ENCODE data around the gene TBC1D22A.

Gene TBC1D22A

DNA sequence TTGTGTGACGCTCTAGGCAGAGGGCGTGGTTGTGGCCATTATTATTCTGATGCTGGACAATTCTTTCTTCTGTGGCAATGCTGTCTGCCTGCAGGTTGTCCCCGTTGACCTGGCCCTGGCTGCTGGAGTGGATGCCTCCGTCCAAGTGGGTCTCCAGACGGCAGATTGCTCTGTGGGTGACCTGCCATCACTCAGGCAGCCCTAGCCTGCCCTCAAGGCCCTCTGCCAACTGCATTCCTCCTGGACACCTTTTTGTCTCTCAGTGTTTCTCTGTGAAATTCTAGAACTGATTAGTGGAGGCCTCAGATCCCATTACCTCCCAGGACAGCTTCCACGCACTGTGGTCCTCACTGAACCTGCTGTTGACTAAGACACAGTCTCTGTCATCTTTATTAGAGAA, 86.7 kb downstream of the TBC1D22A start:
- H3K4me3 ChIP-seq (ENCODE audit: low read depth, low read length) = no peak overlapping the region
- no peak for DNase-seq (ENCODE audit: low read depth)
- TF ChIP-seq CTCF (IDR thresholded peaks at IDR 0.05; ENCODE audit: control insufficient read depth, extremely low read depth, insufficient read depth) = no peak

GRCh38 chr22:46849951-46850350, 87.5 kb downstream of the TBC1D22A start:
- no peak overlapping the region for H3K4me3 ChIP-seq (ENCODE audit: low read depth, low read length)
- no peak for TF ChIP-seq CTCF (IDR thresholded peaks at IDR 0.05; ENCODE audit: control insufficient read depth, extremely low read depth, insufficient read depth)
- DNase-seq (ENCODE audit: low read depth) = no peak

DNA sequence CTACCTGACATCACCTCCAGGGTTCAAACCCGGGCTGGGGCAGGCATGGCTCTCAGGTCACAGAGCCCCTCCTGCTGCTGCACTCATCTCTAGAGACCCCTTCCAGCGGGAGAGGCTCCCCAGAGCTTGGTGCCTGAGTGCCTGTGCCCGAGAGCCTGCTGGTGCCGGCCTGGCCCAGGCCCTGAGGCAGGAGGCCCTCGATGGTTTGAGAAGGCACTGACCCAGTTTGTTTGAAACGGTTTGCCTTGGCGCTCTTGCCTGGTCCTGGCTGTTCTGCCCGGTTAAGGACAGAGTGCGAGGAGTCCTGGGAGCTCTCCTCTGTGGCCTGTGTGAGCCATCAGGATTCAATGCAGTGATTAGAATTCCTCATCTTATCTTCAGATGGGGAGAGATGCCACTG, 88.9 kb downstream of the TBC1D22A start:
- DNase-seq (ENCODE audit: low read depth) = no peak
- H3K4me3 ChIP-seq (ENCODE audit: low read depth, low read length) = no peak overlapping the region
- TF ChIP-seq CTCF (IDR thresholded peaks at IDR 0.05; ENCODE audit: control insufficient read depth, extremely low read depth, insufficient read depth) = no peak

DNA sequence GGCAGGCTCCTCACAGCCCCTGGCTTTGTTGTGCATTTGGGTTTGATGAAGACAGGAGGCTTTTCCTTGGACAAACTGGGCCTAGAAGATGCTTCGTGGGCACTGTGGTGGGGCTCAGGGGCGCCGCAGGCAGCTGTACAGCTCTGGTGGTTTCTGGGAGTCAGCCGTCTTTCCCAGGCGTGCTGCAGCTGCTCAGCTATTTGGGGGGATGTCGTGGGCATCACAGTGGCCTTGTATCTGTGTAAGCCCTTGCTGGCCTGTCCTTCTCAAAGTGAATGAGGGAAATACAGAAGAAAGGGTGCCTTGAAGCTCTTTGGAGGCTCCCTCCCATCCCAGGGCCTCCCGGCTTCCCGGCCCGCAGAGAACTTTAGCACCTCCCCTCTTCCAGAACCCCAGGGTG, 89.5 kb downstream of the TBC1D22A start:
- no peak overlapping the region for H3K4me3 ChIP-seq (ENCODE audit: low read depth, low read length)
- no peak for DNase-seq (ENCODE audit: low read depth)
- no peak for TF ChIP-seq CTCF (IDR thresholded peaks at IDR 0.05; ENCODE audit: control insufficient read depth, extremely low read depth, insufficient read depth)

GRCh38 chr22:46852771-46853170, 90.3 kb downstream of the TBC1D22A start:
- no peak for TF ChIP-seq CTCF (IDR thresholded peaks at IDR 0.05; ENCODE audit: control insufficient read depth, extremely low read depth, insufficient read depth)
- H3K4me3 ChIP-seq (ENCODE audit: low read depth, low read length) = no peak overlapping the region
- DNase-seq (ENCODE audit: low read depth) = no peak

GRCh38 chr22:46853191-46853590, 90.7 kb downstream of the TBC1D22A start:
- DNase-seq (ENCODE audit: low read depth) = no peak
- H3K4me3 ChIP-seq (ENCODE audit: low read depth, low read length) = no peak overlapping the region
- no peak for TF ChIP-seq CTCF (IDR thresholded peaks at IDR 0.05; ENCODE audit: control insufficient read depth, extremely low read depth, insufficient read depth)

DNA sequence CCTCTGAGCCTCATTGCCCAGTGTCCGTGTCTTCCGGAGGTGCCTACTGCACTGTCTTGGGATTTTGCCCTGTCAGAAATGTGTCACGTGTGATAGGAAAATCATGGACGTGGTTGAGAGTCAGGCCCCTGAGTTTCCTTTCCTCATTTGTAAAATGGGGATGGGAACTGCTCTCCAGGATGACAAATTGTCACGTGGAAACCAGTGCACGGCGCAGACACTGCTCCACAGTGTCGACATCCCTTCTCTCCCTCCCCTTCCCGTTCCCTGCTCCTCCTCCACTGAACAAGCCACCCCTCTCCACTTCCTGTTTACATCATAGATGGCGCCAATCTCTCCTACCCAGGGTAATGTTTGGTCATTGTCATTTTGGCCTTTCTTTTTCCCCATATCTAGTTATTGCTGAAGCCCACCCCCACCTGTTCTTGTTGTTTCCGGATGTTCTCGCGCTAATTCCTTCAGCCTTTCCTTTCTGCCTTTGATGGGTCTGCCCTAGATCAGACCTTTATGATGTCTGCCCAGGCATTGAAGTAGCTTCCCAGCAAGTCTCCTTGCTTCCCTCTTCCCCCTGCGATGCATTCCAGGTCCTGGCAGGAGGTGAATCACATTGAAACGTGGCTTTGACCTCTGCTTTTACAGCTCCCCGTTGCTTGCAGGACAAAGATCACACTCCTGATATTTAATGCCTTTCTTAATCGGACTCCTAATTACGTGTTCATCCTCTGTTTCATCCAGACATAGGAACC, 91.8 kb downstream of the TBC1D22A start:
- no peak overlapping the region for H3K4me3 ChIP-seq (ENCODE audit: low read depth, low read length)
- DNase-seq (ENCODE audit: low read depth) = no peak
- no peak for TF ChIP-seq CTCF (IDR thresholded peaks at IDR 0.05; ENCODE audit: control insufficient read depth, extremely low read depth, insufficient read depth)
